Measurements from ENCODE around the gene ZMIZ1.

GRCh38 chr10:79108728-79109127 is 40.0 kb downstream of the ZMIZ1 start:
- TF ChIP-seq CTCF (IDR thresholded peaks at IDR 0.05) (no peak), EP300 (IDR thresholded peaks at IDR 0.05) (no peak)
